NK-92 treated with Interleukin-12 subunit alpha and Interleukin-12 subunit beta, amount 100 ng/mL, for 24 hours (cell line): Measurements from ENCODE around the gene PPFIBP1.

Source experiments
- DNase-seq: peaks from one replicate; lab custom pipeline; 2025; lab: John Stamatoyannopoulos, UW

The PPFIBP1 gene

DNA sequence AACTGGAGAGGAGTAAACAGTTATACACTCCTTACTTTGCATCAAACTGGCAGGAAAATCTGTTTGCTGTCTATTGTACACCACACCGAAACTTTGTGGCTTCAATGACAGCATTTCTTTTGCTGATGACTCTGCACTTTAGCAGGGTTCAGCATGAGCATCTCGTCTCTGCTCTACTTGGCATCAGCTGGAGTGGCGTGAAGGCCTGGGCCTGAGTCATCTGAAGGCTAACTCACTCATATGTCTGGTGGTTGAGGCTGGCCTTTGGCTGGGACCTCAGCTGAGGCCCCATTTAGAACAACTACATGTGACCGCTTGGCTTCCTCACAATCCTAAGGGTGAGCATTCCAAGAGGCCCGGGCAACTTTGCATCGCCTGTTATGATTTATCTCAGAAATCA, 143.5 kb downstream of the PPFIBP1 start:
- no peak for DNase-seq

GRCh38 chr12:27672051-27672450, 148.0 kb downstream of the PPFIBP1 start:
- no peak for DNase-seq

DNA sequence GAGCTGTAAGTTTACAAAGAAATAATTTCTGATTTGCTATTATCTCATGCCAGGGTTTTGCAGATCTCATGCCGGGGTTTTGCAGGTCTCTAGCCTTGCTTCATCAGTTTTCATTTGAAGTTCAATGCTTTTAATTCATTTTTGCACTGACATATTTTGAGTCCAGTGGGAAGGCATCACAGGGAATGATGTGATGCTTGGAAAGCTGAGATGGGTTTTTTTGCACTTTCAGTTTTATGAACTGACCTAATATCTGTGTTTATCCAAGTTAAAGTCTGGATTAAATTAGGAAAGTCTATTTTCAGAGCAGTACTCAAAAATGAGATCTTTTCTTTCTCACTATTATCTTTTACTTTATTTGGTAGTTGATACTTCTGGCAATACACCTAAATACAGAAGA, 148.6 kb downstream of the PPFIBP1 start:
- no peak for DNase-seq

DNA sequence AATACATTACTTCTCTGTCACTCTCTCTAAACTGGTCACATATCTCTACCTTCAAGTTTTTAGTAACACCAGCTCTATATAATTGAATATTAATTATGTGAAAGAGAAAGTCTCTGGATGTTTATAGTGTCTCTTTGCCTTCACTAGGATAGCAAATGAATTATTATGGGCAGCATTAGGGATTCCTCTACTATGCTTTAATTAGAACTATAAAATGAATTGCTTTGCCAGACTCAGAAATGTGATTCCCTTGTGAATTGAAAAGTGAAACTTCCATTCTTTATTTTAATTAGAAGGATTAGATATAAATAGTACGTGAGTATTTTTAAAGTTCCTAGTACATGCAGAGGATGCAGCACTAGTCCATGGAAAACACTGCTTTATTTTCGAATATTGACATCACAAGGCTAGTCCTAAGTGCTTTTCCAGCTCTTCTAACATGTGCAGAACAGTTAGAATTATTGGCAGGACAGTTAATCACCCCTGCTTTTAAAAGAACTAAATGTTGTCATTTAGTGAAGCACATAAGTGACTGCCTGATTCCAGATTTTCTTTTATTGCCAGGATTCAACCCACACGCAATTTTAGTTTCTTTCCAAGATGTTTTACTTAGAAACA, 149.2 kb downstream of the PPFIBP1 start:
- no peak for DNase-seq

DNA sequence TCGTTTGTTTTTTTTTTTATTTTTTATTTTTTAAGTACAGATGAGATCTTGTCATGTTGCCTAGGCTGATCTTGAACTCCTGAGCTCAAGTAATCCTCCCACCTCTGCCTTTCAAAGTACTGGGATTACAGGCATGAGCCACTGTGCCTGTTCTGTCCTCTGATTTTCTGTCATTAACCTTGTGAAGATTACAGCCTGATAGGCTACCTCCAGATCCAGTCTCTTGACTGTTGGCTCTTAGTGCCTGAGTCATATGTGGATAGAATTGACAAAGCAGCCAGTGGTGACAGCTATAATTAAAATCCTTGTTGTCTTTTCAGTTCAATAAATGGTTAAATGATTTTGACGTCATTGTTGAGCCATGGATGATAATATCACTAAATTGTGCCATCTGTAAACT, 151.0 kb downstream of the PPFIBP1 start:
- no peak for DNase-seq

DNA sequence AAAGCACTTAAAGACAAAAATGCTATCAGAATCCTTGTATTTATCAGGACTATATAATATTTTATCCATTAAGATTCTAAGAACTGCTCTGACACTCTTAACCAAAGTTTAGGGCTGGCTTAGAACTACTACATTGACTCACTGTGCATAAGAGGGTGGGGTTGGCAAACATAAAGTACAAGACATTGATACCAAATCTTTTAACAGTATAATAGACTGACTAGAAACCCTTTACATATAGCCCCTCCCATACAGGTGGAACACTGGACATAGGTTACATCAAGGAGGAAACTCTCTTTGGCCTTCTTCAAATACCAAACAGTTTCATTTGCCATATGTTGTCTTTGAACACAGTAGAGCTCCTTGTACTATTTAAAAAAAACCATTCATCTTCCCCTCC, 156.6 kb downstream of the PPFIBP1 start:
- DNase-seq = no peak

- DNase-seq = no peak
Observed at GRCh38 chr12:27682534-27682933, 158.5 kb downstream of the PPFIBP1 start.

- no peak for DNase-seq
Observed at GRCh38 chr12:27685274-27685673, 161.3 kb downstream of the PPFIBP1 start.

GRCh38 chr12:27686147-27686546, 162.1 kb downstream of the PPFIBP1 start:
- no peak for DNase-seq

DNA sequence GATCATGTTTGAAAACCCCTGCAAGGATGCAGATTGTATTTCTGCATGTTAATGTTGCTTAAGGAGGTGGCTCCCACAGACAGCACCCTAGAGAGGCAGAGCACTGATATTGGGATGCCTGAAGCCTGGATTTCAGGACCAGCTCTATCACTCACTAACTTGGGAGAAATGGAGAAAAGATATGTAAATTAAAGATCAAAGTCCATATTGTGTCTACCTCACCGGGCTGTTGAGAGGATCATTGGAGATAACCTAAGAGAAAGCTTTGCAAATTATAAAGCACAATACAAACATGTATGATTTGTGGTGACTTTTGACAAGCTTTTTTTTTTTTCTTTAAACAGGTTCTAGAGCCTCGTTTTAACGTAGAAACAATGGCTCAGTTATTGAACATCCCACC, 164.7 kb downstream of the PPFIBP1 start:
- DNase-seq = no peak

GRCh38 chr12:27689558-27690180, 165.7 kb downstream of the PPFIBP1 start:
- DNase-seq = no peak

DNA sequence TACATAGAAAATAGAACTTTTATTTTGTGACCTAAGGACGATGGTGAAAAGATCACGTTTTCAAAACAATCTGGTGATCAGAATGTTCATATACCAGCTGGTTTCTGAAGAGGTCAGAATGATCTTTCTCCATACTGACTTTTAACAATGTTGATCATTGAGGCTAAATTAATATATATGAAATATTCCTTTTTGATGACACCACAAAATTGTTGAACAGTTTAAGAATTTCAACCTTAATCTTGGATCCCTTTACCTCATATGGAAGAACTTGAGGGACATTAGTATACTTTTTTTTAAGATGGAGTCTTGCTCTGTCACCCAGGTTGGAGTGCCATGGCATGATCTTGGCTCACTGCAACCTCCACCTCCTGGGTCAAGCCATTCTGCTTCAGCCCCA, 169.4 kb downstream of the PPFIBP1 start:
- no peak for DNase-seq

- no peak for DNase-seq
Observed at GRCh38 chr12:27695556-27696292, 171.7 kb downstream of the PPFIBP1 start.

GRCh38 chr12:27696293-27696652, 172.3 kb downstream of the PPFIBP1 start, which contains the start of gene REP15:
Gene REP15 (plus strand): TSS chr12:27696447. CDS start chr12:27696563, 116 bp downstream.
- no peak for DNase-seq

DNA sequence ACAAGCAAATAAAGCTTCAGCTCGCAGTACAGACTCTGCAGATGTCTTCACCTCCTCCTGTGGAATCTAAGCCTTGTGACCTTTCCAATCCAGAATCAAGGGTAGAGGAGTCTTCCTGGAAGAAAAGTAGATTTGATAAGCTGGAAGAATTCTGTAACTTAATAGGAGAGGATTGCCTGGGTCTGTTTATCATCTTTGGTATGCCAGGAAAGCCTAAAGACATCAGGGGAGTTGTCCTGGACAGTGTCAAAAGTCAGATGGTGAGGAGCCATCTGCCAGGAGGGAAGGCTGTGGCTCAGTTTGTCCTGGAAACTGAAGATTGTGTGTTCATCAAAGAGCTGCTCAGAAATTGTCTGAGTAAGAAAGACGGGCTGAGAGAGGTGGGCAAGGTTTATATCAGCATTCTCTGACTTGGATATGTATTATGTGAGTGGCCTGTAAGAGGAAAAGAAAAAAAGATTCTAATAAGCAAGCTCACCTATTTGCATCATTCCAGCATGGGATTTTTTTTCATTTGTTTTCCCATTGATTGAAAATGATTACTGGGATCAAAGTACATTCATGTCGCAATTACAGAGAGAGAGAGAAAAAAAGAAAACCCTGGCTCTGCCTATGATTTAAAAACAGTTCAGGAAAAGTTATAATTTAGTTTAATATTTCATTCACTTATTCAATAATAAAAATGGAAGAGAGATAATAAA, 173.0 kb downstream of the PPFIBP1 start:
- no peak for DNase-seq

- DNase-seq = peak; percentile 56
Observed at GRCh38 chr12:27703720-27704452, 179.9 kb downstream of the PPFIBP1 start.

DNA sequence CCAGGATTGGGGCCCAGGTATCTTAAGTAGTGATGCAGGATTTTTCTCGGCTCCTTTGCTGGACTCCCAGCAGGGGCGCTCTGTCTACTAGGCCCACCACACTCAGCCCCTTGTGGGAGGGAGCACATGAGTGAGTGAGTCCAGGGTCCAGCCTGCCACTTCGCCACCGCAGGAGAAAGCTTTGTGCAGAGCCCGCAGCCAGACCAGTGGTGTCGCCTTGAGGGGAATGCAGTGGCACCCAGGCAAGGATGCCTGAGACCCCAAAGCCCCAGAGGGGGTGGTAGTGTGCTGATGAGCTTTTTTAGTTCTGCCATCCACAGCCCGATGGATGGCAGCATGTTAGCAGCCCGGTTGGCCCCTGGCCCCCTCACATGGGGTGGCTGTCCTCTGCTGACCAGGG, 181.3 kb downstream of the PPFIBP1 start:
- no peak for DNase-seq

GRCh38 chr12:27707216-27707615, 183.2 kb downstream of the PPFIBP1 start:
- no peak for DNase-seq

DNA sequence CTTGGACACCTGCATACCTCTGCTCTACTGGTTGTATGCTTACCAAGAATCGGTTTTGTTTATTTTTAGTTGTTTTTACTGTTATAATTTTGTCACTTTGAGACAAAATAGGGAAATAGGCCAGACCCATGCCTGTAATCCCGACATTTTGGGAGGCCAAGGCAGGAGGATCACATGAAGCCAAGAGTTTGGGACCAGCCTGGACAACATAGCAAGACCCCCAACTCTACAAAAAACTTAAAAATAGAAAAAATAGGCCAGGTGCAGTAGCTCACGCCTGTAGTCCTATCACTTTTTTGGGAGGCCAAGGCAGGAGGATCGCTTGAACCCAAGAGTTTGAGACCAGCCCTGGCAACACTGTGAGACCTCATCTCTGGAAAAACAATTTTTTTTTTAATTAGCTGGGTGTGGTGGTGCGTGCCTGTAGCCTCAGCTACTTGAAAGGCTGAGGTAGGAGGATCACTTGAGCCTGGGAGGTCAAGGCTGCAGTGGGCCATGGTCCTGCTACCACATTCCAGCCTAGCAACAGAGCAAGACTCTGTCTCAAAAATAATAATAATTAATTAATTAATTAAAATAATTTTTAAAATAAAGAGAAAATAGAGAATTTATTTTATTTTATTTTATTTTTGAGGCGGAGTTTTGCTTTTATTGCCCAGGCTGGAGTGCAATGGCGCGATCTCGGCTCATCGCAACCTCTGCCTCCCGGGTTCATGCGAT, 185.4 kb downstream of the PPFIBP1 start:
- no peak for DNase-seq

- DNase-seq = no peak
Observed at GRCh38 chr12:27709932-27710591, 186.1 kb downstream of the PPFIBP1 start.
